Transverse colon (tissue), 4 donors: ENCODE measurements around the gene SCYL2.
"Not testable (repeated sequence)": the region's sequence is repeated elsewhere in the genome, so short reads cannot be mapped to it uniquely, and the experiment has no call there.

ENCODE experiments used
- POLR2AphosphoS5 ChIP-seq, 3 donors: sonication (generic); formaldehyde crosslinking; IDR thresholded peaks; one replicate each; pipeline ENCODE4 v1.6.1; 2016; ENCODE audit warnings: antibody characterized with exemption in 3 of 3
- TF ChIP-seq, protein P1 (sequence below), 5 experiments: fragments of 200-600 bp in 3 of 5; fragments of 450-650 bp in 2 of 5; sonication (generic) in 3 of 5; IDR thresholded peaks; 1 replicate in 2 of 5; 2 replicates in 3 of 5; pipeline ENCODE4 v1.5.1; 2016 to 2017; ENCODE audit warnings: antibody characterized with exemption in 5 of 5, inconsistent platforms in 3 of 5, mild to moderate bottlenecking in 2 of 5, moderate library complexity in 1 of 5

DNA sequence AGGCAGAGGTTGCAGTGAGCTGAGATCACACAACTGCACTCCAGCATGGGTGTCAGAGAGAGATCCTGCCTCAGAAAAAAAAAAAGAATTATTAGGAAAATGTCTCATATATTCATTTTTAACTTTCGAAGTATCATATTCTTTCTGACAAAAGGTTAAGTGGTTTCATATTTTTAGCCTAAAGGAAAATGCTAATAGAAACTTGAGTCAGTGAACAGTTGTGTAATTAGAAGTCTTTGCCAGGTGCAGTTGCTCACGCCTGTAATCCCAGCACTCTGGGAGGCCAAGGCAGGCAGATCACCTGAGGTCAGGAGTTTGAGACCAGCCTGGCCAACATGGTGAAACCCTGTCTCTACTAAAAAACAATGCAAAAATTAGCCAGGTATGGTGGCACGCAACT, 35.1 kb upstream of the SCYL2 start:
- TF ChIP-seq, protein P1, sequence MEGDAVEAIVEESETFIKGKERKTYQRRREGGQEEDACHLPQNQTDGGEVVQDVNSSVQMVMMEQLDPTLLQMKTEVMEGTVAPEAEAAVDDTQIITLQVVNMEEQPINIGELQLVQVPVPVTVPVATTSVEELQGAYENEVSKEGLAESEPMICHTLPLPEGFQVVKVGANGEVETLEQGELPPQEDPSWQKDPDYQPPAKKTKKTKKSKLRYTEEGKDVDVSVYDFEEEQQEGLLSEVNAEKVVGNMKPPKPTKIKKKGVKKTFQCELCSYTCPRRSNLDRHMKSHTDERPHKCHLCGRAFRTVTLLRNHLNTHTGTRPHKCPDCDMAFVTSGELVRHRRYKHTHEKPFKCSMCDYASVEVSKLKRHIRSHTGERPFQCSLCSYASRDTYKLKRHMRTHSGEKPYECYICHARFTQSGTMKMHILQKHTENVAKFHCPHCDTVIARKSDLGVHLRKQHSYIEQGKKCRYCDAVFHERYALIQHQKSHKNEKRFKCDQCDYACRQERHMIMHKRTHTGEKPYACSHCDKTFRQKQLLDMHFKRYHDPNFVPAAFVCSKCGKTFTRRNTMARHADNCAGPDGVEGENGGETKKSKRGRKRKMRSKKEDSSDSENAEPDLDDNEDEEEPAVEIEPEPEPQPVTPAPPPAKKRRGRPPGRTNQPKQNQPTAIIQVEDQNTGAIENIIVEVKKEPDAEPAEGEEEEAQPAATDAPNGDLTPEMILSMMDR (IDR thresholded peaks at IDR 0.05): not testable (repeated sequence)
- TF ChIP-seq POLR2AphosphoS5 (IDR thresholded peaks at IDR 0.05): not testable (repeated sequence)
